GM12873 (cell line): ENCODE measurements around the gene TNFSF13B.

Experiments used
- TF ChIP-seq, protein P1 (sequence below): IDR thresholded peaks from 2 replicates; pipeline ENCODE4 v1.5.1; 2012; ENCODE audit warnings: low read depth, mild to moderate bottlenecking, moderate library complexity, low read length, control low read depth; ENCODE audit not compliant: insufficient read depth; ENCODE audit errors: missing control alignments

TNFSF13B gene

DNA sequence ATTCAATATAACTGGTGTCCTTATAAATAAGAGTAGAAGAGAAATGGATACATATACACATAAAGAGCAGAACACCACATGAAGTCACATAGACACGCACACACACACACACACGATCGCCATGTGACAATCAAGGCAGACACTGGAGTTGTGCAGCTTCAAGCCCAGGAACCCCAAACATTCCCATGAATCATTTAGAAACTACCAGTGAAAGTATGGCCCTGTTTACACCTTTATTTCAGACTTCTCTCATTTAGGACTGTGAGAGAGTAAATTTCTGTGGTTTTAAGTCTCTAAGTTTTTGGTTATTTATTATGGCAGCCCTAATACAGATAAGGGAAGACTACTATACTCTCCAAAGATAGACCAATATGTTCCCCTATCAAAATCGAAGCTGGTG is 20.4 kb upstream of the TNFSF13B start:
- TF ChIP-seq, protein P1, sequence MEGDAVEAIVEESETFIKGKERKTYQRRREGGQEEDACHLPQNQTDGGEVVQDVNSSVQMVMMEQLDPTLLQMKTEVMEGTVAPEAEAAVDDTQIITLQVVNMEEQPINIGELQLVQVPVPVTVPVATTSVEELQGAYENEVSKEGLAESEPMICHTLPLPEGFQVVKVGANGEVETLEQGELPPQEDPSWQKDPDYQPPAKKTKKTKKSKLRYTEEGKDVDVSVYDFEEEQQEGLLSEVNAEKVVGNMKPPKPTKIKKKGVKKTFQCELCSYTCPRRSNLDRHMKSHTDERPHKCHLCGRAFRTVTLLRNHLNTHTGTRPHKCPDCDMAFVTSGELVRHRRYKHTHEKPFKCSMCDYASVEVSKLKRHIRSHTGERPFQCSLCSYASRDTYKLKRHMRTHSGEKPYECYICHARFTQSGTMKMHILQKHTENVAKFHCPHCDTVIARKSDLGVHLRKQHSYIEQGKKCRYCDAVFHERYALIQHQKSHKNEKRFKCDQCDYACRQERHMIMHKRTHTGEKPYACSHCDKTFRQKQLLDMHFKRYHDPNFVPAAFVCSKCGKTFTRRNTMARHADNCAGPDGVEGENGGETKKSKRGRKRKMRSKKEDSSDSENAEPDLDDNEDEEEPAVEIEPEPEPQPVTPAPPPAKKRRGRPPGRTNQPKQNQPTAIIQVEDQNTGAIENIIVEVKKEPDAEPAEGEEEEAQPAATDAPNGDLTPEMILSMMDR, result no peak

DNA sequence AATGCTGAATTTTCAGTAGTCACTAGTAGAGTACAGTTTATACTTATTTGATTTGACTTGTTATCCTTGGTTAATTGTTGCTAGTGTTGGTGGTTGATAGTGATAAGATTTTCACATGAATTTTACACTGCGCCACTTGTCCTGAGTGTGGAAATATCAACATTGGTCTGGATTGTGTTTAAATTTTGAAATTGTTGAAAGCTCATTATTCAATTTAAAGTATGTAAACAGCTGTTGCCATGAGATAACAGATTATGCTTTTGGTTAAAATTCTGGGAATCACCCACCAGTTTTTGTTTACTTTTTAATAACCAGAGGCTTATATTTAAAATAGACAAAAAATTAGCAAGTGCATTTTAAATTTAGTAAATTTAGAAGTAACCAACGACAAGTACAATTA is 12.3 kb upstream of the TNFSF13B start:
- TF ChIP-seq, protein P1, result no peak

DNA sequence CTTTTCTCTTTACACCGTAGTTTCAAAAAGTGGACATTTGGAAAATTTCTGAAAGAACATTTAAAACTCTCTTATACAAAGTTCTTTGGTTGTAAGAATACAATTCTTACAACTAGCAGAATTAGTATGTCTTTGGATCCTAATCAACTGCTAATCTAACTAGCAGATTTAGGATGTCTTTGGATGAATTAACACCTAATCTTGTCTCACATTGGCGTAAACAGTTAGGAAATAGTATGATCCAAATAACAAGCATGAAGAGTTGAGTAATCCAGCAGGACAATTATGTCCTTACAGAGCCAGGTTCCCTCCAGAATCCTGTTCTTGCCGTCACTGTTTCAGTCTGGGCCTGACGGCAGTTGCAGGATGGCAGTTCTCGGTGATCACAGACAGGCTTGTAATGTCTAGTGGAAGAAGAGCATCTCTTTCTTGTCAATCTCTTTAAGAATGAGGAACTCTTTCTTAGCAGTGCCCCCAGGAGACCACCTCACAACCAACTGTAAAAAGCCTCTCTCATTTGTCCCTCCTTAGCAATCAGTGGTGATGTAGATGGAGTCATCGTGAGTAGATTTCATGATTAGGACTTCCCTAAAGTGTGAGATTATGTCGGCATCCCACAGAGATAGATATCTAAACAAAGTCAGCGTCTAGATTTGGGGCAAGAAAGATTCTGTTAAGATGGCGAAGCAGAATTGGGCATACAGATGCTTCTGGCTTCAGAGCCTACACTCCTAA is 5.7 kb upstream of the TNFSF13B start:
- TF ChIP-seq, protein P1, result no peak

DNA sequence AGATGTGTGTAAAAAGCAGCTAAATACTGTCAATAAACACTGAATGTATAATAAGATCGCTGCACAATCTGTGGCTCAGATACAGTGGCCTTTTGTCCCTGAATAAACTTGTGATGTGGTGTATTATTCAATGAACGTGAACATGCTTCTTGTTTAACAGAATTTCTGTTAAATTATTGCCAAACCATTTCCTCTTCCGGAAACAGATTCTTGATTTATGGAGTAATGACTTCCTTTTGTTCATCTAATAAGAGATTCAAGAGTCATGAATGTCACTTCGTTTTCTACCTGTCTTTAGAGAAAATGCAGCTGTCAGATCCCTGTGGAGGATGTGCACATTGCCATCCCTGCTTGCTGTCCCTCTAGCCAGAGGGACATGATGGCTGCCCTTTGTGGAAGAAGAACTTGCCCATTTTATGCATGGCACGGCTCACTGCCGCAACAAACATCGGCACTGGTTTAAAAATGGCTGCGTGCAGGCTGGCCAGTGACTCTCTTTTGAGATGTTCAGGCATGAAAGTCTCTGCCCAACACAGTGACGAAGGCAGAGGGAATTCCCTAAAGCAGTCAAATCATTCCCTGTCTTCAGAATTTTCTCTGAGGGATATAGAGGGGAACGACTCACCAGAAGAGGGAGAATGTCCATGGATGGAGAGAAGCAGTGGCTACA is 3.1 kb upstream of the TNFSF13B start:
- TF ChIP-seq, protein P1, result no peak

DNA sequence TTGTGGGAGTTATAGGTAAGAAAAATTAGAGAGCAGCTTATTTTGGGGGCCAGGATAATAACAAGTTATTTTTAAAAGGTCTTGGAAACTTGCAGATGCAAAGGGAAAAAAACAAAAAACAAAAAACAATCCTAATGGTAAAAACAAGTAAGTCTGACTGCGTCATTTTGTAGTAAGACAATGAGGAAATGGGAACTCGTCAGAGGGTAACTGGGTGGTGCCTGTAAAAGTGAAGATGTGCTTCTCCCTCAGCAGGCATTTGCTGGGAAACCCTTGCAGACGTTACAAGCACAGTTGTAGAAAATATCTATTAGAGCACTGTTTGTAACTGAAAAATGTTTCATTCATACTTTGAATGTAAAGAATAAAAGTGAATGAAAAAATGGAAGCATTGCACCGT is 2.2 kb upstream of the TNFSF13B start:
- TF ChIP-seq, protein P1, result no peak

DNA sequence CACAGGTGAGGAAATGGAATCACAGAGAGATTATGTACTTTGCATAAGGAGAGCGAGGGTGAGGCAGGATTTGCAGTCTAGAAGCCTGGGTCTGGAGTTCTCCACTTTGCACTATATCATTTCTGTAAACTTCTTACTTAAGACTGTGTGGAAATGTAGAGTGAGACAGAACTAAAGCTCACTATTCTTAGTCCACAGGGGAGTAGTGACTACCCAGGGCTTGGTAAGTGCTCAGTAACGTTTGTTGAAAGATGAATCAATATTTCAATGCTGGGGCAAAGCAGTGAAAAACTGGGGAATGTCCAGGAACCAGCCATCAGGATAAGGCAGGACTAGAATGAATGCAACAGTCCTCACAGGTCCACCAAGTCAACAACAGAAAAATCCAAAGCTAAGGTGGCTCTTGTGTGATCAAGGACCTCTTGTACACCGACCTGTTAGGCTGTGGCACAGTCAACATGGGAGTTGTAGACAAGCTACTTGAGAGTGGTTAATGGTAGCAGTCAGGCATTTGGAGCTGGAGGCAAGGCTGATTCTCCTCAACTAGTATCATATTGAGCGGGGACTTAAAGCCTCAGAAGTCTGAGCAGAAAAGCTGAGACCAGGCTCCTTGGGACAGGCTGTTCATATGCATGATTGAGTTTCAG is 929 bp upstream of the TNFSF13B start:
- TF ChIP-seq, protein P1, result no peak

DNA sequence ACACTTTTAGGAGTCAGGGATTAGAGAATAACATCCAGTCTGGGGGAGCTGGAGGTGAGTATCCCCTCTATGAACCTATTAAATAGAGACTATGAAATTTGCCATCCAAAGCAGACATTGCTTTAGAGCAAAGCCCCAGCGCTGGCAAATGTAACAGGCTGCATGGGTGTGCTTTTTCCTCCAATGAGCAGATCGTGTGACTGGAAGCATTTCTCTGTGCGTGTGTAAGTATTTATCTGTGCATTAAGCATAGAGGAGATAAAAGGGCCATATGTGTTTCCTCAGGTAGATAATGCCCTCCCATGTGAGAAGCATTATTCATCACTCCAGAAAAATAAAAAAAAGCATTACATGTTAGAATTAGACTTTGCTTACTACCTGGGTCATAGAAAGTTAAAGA is 924 bp downstream of the TNFSF13B start:
- TF ChIP-seq, protein P1, result no peak
